ENCODE measurements around the gene CEMIP.

Gene CEMIP

GRCh38 chr15:80854104-80854503 is 74.9 kb downstream of the CEMIP start:
- DNase-seq = no peak

- DNase-seq = no peak
These were observed 76.0 kb downstream of the CEMIP start for GRCh38 chr15:80855206-80855605.

- peak; percentile 73 for DNase-seq
These were observed 77.2 kb downstream of the CEMIP start for GRCh38 chr15:80856400-80856799.

DNA sequence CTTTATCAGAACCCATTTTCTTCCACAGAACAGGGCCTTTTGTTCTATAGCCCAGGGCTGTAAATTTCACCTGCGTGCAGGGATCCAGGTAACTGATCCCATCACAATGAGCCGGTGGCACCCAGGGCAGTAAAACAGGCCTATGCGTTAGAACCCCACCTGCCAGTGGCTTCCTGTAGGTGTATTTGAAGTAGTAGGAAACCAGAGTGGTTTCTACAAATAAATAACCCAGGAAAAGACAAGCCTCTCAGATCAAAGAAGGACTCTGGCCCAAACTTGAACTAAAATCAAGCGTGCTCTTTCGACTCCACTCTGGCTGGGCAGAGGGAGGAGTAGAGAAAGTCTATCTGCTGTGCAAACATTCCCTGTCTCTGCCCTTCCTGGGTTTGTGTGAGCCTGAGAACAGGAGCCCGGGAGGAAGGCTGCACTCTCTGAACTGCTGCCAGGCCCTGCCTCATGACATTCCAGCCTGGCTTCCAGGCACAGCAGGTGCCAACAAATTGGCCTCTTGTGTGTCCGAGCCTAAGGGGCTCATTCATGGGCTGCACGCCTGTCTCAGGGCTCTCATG is 77.7 kb downstream of the CEMIP start:
- DNase-seq = peak; percentile 95

DNA sequence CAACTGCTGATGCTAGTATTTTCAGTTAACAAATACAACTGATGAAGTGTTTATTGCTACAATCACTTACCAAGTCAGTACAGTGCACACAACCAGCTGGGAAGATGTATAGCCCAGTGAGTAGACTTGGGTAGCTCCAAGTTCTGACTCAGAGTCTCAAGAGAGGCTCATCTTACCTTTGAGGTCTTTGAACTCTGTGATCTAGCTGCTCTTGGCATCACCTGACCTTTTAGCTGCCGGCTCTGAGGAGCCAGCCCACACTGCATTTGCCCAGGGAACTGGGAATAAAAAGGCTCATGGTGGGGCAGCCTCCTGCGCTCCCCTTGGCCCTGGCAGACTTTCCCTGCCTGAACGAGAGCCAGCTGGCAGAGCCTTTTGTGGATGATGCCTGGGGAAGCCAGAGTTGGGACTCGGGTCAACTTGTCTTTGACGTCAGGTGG is 82.6 kb downstream of the CEMIP start:
- DNase-seq = peak; percentile 31

GRCh38 chr15:80864666-80865065 is 85.5 kb downstream of the CEMIP start:
- no peak for DNase-seq

- DNase-seq = no peak
These were observed 87.8 kb downstream of the CEMIP start for GRCh38 chr15:80866936-80867335.

- DNase-seq = no peak
These were observed 91.2 kb downstream of the CEMIP start for GRCh38 chr15:80870366-80870765.

DNA sequence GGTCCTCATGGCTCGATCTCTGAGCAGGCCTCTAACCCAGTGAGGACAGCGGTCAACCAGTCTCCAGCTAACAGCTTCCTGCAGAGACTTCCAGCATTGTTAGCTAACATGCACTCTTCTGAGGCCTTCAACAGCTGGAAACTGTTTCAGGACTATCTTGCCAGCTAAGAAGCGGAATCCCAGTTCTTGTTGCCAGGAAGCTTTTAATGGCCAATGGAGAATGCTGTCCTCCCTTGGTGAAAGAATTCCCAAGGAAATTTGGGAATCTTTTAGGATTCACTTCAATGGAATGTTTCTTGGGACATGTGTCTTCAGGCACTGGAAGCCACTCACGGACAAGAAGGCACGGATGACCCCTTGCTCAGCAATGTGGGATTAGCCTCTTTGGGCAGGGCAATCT is 91.7 kb downstream of the CEMIP start:
- no peak for DNase-seq

DNA sequence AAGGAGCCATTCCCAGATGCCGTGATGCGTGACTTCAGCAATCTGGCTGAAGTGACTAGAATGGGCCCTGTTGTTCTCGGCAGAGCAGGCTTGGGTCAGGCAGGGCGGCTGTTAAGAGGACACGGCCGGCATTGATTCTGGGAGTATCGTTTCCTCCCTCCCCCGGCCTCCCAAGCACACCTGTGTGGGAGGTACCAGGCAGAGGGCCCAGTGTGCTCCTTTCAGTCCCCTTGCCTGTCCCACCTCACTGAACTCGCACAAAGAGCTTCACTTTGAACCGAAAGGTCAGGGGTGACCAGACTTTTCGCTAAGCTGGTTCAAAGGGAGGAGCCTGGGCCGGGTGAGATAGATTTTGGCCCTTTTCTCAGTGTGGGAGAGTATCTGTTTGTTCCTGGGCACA is 92.7 kb downstream of the CEMIP start:
- DNase-seq = no peak

GRCh38 chr15:80873366-80873952 is 94.3 kb downstream of the CEMIP start:
- DNase-seq = no peak

GRCh38 chr15:80875568-80876347 is 96.6 kb downstream of the CEMIP start:
- DNase-seq = no peak

DNA sequence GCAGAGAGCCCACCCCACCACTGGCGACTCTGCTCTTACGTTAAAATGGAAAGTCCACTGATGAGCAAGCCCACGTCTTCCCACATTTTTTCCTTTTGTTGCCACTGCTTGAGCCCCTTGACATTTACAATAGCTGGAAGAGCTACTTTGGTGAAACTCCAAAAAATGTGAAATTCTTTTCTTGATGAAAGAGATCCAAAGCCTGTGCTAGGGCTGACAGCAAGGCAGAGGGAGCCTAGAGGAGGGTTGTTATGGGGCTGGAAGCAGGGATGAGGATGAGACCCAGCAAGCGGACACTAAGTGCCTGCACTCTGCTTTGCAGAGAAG is 97.1 kb downstream of the CEMIP start:
- no peak for DNase-seq

DNA sequence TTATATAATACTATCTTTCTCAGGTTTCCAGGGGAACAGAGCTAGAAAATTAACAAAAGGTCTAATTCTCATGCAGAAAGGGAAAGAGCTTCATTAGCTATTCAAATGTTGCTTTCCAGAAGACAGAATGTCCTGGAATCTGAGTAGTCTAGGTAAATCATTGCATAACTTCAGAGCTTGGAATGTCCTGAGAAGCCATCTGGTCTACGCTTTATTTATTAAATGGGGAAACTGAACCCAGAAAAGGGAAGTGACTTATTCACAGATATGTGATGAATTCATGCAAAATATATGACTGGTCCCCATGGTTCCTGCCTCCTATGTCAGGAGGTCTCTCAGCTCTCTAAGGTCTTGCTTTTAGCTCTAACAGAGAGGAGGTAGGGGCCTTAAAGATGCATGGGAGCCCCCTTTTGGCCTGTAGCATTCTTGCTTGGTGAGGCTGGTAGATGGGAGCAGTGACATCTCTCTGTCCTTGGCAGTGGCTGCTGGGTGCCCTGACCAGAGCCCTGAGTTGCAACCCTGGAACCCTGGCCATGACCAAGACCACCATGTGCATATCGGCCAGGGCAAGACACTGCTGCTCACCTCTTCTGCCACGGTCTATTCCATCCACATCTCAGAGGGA is 99.2 kb downstream of the CEMIP start:
- DNase-seq = no peak

DNA sequence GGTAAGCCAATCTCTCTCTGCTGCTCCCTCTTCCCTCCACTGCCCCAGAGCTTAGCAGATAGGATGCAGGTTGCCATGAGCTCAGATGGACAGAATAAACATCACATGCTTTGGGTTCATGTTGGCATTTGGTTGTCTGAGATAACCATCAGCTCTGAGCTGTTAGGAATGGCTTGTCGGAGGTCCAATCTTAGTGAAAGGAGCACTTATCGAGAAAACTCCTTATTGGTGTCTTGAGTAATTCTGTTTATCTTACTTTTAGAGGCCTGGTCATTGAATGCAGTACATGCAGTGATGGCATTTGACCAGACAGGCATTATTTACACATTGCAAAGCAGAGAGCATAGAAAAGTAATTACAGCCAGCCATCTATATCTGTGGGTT is 99.7 kb downstream of the CEMIP start:
- no peak for DNase-seq

- DNase-seq = no peak
These were observed 100.9 kb downstream of the CEMIP start for GRCh38 chr15:80880086-80880485.

- DNase-seq = no peak
These were observed 104.5 kb downstream of the CEMIP start for GRCh38 chr15:80883641-80884040.

DNA sequence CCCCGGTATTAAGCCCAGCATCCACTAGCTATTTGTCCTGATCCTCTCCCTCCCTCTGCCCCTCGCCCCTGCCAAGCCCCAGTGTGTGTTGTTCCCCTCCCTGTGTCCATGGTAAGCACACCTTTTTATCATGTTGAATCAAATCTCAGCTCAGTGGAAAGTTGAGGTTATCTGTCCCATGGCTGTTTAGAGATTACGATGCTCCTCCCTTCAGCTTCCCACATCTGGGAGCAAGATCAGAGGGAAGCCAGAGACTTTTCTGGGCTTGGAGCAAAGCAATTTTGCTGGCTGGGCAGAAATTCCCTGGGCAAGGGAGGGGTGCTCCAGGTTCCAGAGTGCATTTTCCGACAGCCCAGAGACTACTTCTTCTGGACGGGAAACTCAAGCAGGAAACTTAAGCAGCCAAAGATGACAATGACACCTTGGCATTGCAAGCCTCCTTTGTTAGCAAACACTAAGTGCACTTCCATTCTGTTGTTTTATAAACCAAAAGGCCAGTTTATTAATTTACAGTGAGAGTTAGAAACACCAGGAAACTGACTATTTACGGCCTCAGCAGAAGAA is 105.9 kb downstream of the CEMIP start:
- DNase-seq = no peak

GRCh38 chr15:80887148-80887547 is 108.0 kb downstream of the CEMIP start:
- DNase-seq = peak; percentile 38

DNA sequence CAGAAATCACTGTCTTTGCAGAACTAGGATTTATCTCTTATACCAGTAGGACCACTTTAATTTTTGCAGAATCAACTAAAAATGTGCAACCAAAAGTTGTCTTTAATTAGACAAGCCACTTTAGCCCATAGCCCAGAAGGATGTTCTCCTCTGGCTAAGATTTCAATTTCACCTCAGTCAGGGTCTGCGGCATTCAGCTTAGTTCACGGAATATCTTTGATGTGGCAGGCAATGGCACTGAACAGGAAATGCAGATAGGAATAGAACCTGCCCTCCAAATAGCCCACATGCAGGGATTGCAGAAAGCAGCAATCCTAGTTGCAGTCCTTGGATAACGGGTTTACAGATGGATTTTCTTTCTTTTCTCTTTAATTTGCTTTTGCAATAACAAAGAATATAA is 109.7 kb downstream of the CEMIP start:
- no peak for DNase-seq

DNA sequence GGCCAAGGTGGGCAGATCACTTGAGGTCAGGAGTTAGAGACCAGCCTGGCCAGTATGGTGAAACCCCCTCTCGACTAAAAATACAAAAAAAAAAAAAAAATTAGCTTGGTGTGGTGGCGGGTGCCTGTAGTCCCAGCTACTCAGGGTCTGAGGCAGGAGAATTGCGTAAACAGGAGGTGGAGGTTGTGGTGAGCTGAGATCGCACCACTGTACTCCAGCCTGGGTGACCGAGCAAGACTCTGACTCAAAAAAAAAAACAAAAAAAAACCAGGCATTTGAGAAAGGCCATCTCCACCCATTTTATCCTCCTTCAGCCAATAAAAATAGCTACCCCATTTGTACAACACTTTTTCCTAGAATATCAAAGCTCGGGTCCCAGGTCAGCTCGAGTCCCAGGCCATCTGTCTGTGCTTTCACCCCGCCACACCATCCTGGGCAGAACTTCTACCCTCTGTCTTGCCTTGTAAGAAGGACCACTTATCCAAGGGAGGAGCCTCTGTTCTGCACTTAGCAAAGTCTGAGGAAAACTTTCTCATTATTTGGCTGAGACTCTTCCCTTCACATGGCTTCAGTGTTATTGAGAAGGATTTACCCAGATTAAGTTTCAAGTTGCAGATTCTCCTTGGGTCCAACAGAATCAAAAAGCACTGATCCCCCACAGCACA is 111.3 kb downstream of the CEMIP start:
- no peak for DNase-seq

- DNase-seq = no peak
These were observed 111.8 kb downstream of the CEMIP start for GRCh38 chr15:80891006-80891405.

- DNase-seq = no peak
These were observed 113.2 kb downstream of the CEMIP start for GRCh38 chr15:80892414-80892813.
